ENCODE results near the gene FAS. TPM values are rescaled to one million over a fixed set of nuclear protein-coding genes. Genes with fewer than 3 reads are reported as not detected.

FAS gene
- total RNA-seq, 4 donors from 2014 or later: 17.8 to 60.2 (median 42.6) TPM

DNA sequence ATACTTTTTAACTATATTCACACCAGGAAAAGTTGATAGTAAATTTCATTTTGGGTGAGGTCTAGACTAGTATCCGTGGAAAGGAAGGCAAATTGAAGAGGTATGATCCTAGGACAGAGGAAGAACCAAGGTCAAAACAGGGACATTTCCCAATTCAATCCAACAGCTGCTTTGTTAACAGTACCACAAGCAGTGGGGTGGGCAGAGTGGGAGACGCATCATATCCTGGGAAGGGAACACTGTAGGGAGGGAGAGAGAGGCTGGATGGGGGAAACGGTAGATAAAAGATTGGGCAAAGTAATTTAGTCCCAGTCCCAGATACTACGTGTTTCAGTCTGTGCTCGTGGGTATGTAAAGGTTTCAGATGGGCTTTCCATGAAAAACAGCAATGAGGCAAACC lies 9.2 kb upstream of the FAS start:
- no peaks in the 10 kb centered on the region for H3K27me3 ChIP-seq
- peak overlapping the region; percentile 1 for H3K27ac ChIP-seq
- H3K9me3 ChIP-seq: no peaks in the 10 kb centered on the region
- H3K4me1 ChIP-seq: peaks cover 24% of the 10 kb centered on the region
- no peak overlapping the region for H3K4me3 ChIP-seq
- no peaks in the 10 kb centered on the region for H3K36me3 ChIP-seq
- 86% methylated on average over 5 of the region's 5 CpGs for WGBS
- no peak for DNase-seq (ENCODE audit: low spot score in 2 of 2)
- no peak for TF ChIP-seq EP300 (IDR thresholded peaks at IDR 0.05)

DNA sequence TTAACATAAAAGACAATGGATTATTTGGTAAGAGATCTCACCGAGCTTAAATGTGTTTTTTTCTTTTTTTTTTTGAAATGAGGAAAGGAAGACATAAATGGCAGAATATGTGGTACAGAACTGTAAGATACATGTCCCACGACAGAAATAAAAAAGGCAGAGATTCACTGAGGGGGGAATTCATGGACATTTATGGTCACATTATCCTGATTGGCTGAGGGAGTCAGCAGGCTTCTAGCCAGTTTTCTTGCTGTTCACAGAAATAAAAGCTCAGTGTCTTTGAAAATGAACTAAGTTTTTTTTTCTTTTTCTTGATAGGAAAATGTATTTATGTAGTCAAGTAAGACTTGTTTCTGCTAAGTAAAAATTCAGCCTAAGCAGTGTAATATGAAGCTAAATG lies 8.2 kb upstream of the FAS start:
- Histone ChIP-seq H3K27me3 (no peaks in the 10 kb centered on the region), H3K4me3 (no peak overlapping the region), H3K9me3 (no peaks in the 10 kb centered on the region), H3K4me1 (peaks cover 24% of the 10 kb centered on the region), H3K36me3 (no peaks in the 10 kb centered on the region), H3K27ac (no peak overlapping the region)
- TF ChIP-seq POLR2A (IDR thresholded peaks at IDR 0.05) (no peak), EP300 (IDR thresholded peaks at IDR 0.05) (no peak), POLR2AphosphoS5 (IDR thresholded peaks at IDR 0.05) (no peak)
- TF ChIP-seq, protein P1, sequence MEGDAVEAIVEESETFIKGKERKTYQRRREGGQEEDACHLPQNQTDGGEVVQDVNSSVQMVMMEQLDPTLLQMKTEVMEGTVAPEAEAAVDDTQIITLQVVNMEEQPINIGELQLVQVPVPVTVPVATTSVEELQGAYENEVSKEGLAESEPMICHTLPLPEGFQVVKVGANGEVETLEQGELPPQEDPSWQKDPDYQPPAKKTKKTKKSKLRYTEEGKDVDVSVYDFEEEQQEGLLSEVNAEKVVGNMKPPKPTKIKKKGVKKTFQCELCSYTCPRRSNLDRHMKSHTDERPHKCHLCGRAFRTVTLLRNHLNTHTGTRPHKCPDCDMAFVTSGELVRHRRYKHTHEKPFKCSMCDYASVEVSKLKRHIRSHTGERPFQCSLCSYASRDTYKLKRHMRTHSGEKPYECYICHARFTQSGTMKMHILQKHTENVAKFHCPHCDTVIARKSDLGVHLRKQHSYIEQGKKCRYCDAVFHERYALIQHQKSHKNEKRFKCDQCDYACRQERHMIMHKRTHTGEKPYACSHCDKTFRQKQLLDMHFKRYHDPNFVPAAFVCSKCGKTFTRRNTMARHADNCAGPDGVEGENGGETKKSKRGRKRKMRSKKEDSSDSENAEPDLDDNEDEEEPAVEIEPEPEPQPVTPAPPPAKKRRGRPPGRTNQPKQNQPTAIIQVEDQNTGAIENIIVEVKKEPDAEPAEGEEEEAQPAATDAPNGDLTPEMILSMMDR (IDR thresholded peaks at IDR 0.05): no peak
- no peak for DNase-seq (ENCODE audit: low spot score in 2 of 2)
- WGBS: 70% methylated on average over 2 of the region's 2 CpGs

DNA sequence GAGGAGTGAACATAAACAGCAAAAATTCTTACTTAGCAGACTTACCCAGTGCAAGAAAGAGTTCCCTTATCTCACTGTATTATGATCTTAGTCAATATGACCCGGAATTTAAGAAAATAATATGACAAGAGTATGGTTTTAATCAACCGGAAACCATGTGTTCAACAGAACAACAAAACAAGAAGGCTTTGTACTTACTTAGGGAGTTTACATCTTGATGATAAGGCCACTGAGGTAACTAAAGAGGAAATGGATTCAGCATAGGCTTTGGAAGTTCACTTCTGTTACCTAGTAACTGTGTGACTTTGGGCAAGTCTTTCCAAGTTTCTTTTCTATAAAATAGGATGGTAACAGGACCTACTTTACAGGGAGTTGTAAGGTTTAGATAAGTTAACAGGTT lies 7.4 kb upstream of the FAS start:
- no peak for DNase-seq (ENCODE audit: low spot score in 2 of 2)
- no peak overlapping the region for H3K27ac ChIP-seq
- TF ChIP-seq POLR2AphosphoS5 (IDR thresholded peaks at IDR 0.05) (no peak), POLR2A (IDR thresholded peaks at IDR 0.05) (no peak), EP300 (IDR thresholded peaks at IDR 0.05) (no peak)
- TF ChIP-seq, protein P1 (IDR thresholded peaks at IDR 0.05): no peak
- H3K4me3 ChIP-seq: no peak overlapping the region
- no peaks in the 10 kb centered on the region for H3K27me3 ChIP-seq
- H3K9me3 ChIP-seq: no peaks in the 10 kb centered on the region
- WGBS: 64% methylated on average over 2 of the region's 2 CpGs
- peaks cover 24% of the 10 kb centered on the region for H3K4me1 ChIP-seq
- H3K36me3 ChIP-seq: no peaks in the 10 kb centered on the region

DNA sequence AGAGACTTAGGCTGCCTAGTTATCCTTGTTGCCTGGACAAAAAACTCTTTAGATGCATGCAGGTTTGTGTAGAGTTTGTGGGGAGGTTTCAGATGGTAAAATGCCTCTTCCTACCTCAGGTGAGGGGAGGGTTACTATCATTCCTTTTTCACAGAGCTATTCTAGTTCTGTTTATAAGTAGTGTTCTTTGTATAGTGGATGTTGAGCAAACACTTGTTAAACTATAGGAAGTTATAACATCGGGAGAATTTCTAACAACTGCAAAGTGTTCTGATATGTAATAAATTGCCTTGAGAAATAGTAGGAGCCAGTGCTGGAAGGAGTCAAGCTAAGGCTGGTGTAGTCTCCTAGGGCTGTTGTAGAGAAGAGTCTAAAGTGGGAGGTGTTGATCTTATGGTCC lies 6.7 kb upstream of the FAS start:
- H3K36me3 ChIP-seq: no peaks in the 10 kb centered on the region
- 74% methylated on average over 1 of the region's 1 CpG for WGBS
- peaks cover 19% of the 10 kb centered on the region for H3K4me1 ChIP-seq
- TF ChIP-seq EP300 (IDR thresholded peaks at IDR 0.05) (no peak), POLR2A (IDR thresholded peaks at IDR 0.05) (no peak), POLR2AphosphoS5 (IDR thresholded peaks at IDR 0.05) (no peak)
- TF ChIP-seq, protein P1 (IDR thresholded peaks at IDR 0.05): no peak
- H3K27ac ChIP-seq: no peak overlapping the region
- H3K27me3 ChIP-seq: no peaks in the 10 kb centered on the region
- no peak overlapping the region for H3K4me3 ChIP-seq
- H3K9me3 ChIP-seq: no peaks in the 10 kb centered on the region
- DNase-seq (ENCODE audit: low spot score in 2 of 2): no peak

DNA sequence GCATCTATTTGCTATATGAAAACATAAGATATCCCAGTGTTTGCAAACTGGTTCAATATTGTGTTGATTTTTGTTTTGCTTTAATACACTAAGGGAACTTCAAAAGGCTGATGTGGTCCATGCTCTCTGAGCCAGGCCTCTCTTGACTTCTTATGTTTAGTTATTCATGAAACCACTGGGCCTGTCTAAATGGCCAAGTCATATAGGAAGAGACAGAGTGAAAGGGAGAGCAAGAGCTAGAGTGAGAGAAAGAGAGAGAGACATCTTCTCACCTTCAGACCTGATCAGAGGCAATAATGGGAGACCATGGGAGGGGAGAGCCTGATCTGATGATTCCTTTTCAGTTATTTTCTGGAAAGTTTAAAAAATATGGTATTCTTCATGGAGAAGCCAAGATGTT lies 6.1 kb upstream of the FAS start:
- Histone ChIP-seq H3K4me3 (no peak overlapping the region), H3K27me3 (no peaks in the 10 kb centered on the region), H3K36me3 (no peaks in the 10 kb centered on the region), H3K27ac (no peak overlapping the region), H3K4me1 (peaks cover 19% of the 10 kb centered on the region), H3K9me3 (no peaks in the 10 kb centered on the region)
- no peak for TF ChIP-seq EP300 (IDR thresholded peaks at IDR 0.05)
- TF ChIP-seq POLR2AphosphoS5 (IDR thresholded peaks at IDR 0.05): no peak
- TF ChIP-seq POLR2A (IDR thresholded peaks at IDR 0.05): no peak
- TF ChIP-seq, protein P1 (IDR thresholded peaks at IDR 0.05): no peak
- no peak for DNase-seq (ENCODE audit: low spot score in 2 of 2)

DNA sequence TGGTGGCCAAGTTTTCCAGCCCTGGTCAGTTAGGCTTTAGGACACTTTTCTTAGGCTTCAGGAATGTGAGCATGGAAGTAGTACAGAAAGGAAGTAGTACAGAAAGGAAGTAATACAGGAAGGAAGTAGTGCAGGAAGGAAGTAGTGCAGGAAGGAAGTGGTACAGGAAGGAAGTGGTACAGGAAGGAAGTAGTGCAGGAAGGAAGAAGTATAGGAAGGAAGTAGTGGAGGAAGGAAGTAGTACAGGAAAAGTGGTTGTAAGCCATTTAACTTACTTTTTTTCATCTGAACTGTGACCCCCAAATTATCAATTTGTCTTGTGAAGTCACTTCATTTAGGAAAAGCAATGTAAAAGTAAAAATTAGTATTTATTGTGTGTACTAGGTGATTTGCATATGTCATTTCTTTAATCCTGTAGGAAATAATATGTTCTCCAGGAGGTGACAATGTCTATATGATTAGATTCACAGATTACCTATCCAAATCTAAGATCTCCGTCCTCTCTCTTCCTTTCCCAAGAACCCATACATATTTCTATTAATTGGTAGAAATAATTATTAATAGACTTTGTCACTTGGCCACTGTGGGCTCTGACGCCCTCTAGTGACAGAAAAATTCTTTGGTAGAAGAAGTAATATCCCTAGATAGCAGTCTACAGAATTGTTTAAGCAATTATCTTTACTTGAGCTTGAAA lies 3.9 kb upstream of the FAS start:
- no peak overlapping the region for H3K4me3 ChIP-seq
- H3K36me3 ChIP-seq: no peaks in the 10 kb centered on the region
- H3K9me3 ChIP-seq: no peaks in the 10 kb centered on the region
- DNase-seq (ENCODE audit: low spot score in 2 of 2): no peak
- H3K4me1 ChIP-seq: peaks cover 13% of the 10 kb centered on the region
- 20% methylated on average over 2 of the region's 2 CpGs for WGBS
- no peaks in the 10 kb centered on the region for H3K27me3 ChIP-seq
- H3K27ac ChIP-seq: no peak overlapping the region
- TF ChIP-seq, protein P1 (IDR thresholded peaks at IDR 0.05): peak; percentile 66 to 72
- TF ChIP-seq EP300 (IDR thresholded peaks at IDR 0.05) (no peak), POLR2A (IDR thresholded peaks at IDR 0.05) (no peak)

Measured in suprapubic skin (tissue), 4 donors.